Activated CD4-positive, alpha-beta T cell treated with anti-CD3 and anti-CD28 coated beads, Interleukin-2, Interleukin-4, amounts not matched to agents 100 ng/mL and 50 ng/mL, durations not matched to agents 16 hours and 8 hours (primary cell): ENCODE data around the gene MYO1D.
"Not testable (repeated sequence)": the region's sequence is repeated elsewhere in the genome, so short reads cannot be mapped to it uniquely, and the experiment has no call there.

Experiments
- DNase-seq: peaks from one replicate; pipeline ENCODE4 v3.0.0-alpha.2; 2020; ENCODE audit warnings: low spot score

MYO1D gene

DNA sequence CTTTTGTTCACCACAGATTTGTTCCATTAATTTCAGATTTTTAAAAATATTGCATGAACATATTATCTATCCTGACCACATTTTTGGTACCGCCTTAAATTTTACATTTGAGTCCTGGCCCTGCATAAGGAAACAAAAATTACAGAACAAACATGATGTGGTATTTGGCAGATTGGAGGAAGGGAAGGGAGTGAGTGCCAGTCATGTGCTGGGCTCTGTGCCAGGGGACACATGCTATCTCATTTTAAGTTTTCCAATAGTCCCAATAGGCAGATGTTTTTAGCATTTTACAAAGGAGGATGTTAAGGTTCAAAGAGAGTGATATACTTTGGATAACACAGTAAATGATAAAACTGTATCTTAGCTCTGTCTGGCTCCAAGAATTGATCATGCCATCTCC is 205.0 kb downstream of the MYO1D start:
- no peak for DNase-seq

DNA sequence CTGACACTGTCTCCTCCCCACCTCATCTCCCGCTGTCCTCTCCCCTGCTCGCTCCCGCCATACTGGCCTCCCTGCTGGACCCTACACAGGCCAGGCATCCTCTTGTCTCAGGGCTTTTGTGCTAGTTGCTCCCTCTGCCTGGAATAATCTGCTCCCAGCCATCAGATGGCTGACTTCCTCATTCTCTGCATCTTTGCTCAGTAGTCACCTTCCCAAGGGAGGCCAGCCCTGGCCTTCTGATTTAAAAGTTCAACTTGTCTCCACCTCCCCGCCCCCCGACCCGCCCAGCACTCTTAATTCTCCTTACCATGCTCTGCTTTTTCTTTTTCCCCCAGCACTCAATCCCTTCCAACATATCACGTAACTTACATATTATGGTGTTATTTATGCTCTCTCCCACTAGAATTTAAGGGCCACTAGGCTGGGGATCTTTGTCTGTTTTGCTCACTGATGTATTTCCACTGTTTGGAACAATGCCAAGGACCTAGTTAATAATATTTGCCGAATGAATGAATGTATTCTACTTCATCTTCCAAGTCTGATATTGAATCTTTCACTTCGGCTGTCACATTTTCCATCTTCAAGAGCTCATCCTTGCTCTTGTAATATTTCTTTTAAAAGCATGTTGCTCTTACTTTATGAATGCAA is 211.9 kb downstream of the MYO1D start:
- no peak for DNase-seq

- no peak for DNase-seq
Measured at GRCh38 chr17:32660496-32660985, 216.4 kb downstream of the MYO1D start.

DNA sequence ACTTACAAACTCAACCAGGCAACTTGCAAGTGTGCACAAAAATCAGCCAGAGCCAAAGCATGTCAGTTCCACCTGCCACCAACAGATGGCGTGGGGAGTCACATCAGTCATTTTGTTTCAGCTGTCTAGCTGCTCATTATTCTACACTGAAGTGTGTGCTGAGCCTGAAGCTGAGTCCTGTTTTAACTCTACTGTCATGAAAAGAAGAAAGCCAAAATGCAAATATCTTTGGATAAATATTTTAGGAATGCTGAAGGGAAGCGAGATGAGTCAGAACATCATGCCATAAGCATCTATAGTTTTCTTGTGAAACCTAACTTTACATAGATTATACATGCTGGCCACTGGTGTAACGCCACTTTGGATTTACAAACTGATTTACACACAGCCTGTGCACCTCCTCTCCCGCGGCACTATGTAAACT is 217.5 kb downstream of the MYO1D start:
- DNase-seq = peak; percentile 73

- DNase-seq = no peak
Measured at GRCh38 chr17:32658470-32659418, 218.2 kb downstream of the MYO1D start.

DNA sequence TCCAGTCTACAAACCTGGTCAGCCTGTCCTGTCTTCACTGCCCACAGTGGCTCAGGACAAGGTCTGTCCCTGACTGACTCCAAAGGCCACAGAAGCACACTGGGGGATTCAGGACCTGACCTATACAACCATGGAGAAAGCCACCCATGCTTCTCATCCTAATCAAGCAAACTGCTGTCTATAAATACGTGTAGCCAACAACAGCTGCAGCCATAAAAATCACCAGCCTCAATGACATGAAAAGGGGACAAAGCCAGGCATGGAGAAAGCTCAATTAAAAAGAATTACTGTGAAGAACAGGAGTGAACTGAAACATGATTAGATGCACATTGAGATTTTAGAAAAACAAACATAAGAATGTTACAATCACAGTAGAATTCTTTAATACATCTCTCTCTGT is 220.0 kb downstream of the MYO1D start:
- no peak for DNase-seq

DNA sequence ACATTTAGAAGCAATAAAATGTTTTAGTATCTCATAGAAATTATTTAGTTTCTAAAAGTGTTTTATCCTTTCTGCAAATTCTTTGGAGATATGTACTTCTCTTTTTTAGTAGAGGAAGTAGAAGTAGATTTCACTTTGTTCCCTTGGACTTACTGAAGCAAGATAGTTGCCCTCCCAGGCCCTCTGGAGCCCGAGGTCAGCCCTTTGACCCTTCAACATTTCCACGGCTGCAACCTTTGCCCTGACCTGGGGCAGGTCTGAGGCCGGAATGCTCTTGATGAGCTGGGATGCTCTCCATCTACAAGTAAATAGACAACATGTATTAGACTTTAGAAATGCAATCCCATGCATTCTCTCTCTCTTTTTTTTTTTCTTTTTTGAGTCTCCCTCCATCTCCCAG is 222.6 kb downstream of the MYO1D start:
- DNase-seq = no peak

DNA sequence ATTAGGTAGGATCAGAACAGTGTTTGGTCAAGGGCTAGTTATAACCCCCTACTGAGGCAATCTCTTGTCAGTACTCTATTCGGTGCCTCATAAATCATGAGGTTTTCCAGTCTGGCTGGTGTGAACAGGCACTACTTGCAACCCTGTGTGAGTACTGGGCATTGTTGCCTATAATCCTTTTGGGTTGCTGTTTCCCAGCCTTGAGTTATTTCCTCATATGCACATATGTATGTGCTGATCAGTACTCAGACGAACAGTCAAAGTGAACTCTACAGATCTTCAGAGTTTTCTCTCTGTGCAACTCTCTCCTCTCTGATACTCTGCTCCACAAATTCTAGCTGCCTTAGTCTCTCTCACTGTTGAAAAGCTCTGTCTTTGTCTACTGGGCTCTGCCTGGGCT is 225.8 kb downstream of the MYO1D start:
- DNase-seq = no peak

- no peak for DNase-seq
Measured at GRCh38 chr17:32648450-32648849, 228.5 kb downstream of the MYO1D start.

DNA sequence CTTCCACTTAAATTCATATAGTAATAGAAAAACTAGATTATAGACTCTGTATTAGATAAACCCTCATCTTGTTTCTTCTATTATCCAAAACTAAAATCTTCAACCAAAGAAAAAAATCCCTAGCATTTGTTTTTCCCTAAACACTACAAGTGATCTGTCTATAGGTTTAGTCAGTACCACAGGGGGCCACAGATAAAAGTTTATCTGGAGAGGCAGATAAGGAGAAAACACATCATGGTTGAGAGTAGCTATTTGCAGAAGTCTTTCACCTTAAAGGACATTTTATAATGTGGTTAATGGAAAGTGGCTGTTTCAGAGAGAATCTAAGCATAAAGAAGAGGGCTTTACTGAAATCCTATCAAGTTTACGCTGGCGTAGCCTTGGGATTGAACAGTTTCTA is 230.0 kb downstream of the MYO1D start:
- DNase-seq = no peak

DNA sequence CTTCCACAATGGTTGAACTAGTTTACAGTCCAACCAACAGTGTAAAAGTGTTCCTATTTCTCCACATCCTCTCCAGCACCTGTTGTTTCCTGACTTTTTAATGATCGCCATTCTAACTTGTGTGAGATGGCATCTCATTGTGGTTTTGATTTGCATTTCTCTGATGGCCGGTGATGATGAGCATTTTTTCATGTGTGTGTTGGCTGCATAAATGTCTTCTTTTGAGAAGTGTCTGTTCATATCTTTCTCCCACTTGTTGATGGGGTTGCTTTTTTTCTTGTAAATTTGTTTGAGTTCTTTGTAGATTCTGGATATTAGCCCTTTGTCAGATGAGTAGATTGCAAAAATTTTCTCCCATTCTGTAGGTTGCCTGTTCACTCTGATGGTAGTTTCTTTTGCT is 235.4 kb downstream of the MYO1D start:
- DNase-seq = not testable (repeated sequence)

DNA sequence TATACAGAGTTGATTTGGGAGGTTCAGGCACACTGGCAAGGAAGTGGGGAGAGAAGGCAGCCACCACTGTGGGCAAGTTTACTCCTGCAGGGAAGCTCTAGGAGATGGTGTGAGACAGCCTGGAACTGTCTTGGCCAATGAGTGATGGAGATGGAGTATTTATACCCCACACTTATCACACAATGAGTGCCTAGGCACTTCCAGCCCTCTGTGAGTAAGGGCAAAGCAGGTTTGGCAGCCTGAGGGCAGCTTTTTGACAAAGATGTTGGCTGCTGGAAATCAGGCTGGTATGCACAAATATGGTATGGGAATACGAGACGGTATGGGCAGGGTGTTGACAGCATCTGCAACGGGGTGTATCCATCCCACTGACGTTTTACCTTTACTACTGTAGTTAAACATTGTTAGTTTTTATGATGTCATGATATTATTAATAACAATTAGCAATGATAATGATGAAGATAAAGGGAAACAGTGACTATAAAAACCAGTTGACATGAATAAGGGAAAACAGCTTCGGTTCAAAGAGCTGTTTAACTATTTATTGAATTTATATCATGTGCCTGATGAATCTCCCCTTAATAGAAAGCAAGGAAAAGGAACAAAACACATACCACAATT is 240.2 kb downstream of the MYO1D start:
- DNase-seq = no peak

- no peak for DNase-seq
Measured at GRCh38 chr17:32634167-32634566, 242.8 kb downstream of the MYO1D start.

- DNase-seq = no peak
Measured at GRCh38 chr17:32631341-32632096, 245.4 kb downstream of the MYO1D start.

DNA sequence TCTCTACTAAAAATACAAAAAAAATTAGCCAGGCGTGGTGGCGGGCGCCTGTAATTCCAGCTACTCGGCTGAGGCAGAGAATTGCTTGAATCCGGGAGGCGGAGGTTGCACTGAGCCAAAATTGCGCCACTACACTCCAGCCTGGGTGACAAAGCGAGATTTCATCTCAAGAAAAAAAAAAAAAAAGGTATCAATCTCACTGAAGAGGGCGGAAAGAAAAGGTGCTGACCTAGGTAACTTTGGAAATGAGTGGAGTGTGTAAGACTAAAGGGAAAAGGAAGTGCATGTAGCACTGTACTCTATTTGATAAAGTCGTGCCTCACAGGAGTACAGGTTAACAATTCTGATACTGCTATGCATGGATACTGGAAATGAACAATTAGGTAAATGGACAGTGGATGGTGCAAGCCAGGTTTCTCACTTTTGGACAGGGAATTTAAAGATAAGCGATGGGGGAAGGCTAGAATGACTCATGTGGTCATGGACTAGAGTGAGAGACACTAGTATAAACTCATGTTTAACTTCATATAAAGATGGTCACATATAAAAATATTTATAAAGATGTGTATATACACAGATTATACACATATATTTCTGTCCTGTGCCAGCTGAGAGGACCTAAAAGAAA is 247.2 kb downstream of the MYO1D start:
- DNase-seq = peak; percentile 17

DNA sequence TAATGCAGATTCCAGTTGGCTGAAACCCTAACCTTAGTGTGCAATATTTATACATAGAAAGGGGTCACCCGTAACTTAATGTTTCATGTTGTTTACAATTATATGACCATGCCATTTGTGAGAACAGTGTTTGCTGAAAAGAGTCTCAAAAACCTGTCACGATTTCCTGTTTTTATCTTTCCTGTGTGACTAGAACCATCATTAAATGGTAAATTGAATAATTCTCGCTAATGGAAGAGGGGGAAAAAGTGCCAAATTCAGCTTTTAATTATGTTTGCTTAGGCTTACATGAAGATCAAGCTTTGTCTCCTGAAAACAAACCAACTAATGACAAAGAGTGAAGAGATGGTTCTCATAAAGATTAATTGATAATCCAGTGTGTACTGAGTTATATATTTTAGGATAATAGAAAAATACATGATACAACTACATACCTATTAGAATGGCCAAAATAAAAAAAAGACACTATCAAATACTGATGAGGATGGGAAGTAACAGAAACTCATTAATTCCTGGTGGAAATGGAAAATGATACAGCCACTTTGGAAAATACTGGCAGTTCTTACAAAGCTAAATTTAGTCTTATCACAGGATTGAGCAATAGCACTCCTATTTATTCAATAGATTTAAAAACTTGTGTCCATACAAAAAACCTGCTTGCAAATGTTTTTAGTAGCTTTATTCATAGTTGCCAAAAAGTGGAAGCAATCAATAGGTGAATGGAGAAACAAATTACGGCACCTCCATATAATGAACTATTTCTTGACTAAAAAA is 248.5 kb downstream of the MYO1D start:
- no peak for DNase-seq

- no peak for DNase-seq
Measured at GRCh38 chr17:32627239-32627996, 249.5 kb downstream of the MYO1D start.

DNA sequence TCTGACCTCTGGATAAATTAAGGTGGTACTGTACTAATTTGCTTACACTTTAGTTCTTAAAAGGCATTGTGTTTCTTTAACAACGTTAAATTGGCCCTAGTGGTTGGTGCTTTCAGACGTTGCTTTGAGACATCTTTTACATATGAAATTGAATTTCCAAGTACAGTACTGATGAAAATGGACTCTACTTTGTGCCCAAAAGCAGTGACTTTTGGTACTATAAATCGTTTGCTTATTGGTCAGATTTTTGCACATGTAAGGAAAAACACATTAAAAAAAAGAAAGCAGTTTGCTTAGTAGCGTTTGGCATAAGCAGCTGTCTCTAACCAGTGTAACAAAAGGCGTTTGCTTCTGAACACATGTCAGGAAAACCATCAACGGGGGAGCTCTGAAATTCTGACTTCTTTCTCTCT is 250.5 kb downstream of the MYO1D start:
- no peak for DNase-seq

DNA sequence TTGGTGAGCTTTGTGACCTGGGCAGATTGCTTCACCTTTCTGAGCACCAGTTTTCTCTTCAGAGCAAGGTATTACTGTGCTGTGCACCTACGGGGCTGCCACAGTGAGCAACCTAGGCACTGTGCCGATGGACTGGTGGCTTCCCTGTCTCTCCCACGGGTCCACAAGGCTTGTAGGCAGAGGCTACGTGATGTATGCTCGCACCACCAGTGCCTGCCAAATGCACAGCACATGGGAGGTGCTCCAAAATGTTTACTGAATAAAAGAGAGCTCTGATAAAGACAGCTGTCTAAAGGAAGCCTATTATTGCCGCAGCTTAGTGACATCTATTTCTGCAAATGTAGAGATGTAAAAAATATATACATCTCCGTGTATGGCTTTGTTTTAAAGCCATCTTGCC is 251.0 kb downstream of the MYO1D start:
- no peak for DNase-seq

GRCh38 chr17:32623196-32623595 is 253.7 kb downstream of the MYO1D start:
- DNase-seq = no peak
